ENCODE measurements around the gene PAX5. TPM values are rescaled to one million over a fixed set of nuclear protein-coding genes. Genes with fewer than 3 reads are reported as not detected.

The PAX5 gene
- total and polyA plus RNA-seq, 4 donors = 0.08 to 2.3 (median 0.40) TPM

DNA sequence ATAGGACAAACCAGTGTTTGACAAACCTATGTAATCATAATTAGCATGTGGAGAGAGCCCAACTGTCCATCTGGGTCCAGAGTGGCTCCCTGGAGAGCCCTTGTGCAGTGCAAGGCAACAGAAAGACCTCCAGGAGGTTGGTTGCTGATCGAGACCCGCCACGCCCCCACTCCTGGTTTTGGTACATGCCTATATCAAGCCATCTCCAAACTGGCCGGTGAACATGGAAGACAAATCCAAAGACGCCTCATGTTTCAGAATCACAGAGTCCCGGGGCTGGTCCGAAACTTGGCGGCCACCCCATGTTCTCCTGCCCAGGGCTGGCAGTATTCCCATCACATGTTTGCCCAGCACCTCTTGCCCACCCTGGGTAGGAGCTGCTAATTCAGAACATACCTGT, 140.2 kb downstream of the PAX5 start:
- no peak for DNase-seq
- peaks cover 0 to 1% (median 0%) of the 10 kb centered on the region in 5 donors for H3K4me1 ChIP-seq (ENCODE audit: control insufficient read depth in 5 of 5, insufficient read depth in 5 of 5, low read length in 5 of 5)
- H3K27ac ChIP-seq (ENCODE audit: low read depth in 1 of 2, low read length in 1 of 2) = no peak overlapping the region
- no peaks in the 10 kb centered on the region for H3K36me3 ChIP-seq (ENCODE audit: control insufficient read depth in 4 of 4, insufficient read depth in 4 of 4, low read length in 4 of 4)
- peaks cover 0 to 2% (median 0%) of the 10 kb centered on the region in 4 donors for H3K9me3 ChIP-seq (ENCODE audit: control insufficient read depth in 4 of 4, insufficient read depth in 3 of 4, low read length in 3 of 4)
- H3K27me3 ChIP-seq (ENCODE audit: control insufficient read depth in 3 of 3, insufficient read depth in 3 of 3, low read length in 2 of 3) = peaks cover 0 to 7% (median 2%) of the 10 kb centered on the region in 3 donors
- TF ChIP-seq, protein P1, sequence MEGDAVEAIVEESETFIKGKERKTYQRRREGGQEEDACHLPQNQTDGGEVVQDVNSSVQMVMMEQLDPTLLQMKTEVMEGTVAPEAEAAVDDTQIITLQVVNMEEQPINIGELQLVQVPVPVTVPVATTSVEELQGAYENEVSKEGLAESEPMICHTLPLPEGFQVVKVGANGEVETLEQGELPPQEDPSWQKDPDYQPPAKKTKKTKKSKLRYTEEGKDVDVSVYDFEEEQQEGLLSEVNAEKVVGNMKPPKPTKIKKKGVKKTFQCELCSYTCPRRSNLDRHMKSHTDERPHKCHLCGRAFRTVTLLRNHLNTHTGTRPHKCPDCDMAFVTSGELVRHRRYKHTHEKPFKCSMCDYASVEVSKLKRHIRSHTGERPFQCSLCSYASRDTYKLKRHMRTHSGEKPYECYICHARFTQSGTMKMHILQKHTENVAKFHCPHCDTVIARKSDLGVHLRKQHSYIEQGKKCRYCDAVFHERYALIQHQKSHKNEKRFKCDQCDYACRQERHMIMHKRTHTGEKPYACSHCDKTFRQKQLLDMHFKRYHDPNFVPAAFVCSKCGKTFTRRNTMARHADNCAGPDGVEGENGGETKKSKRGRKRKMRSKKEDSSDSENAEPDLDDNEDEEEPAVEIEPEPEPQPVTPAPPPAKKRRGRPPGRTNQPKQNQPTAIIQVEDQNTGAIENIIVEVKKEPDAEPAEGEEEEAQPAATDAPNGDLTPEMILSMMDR (IDR thresholded peaks at IDR 0.05; ENCODE audit: control extremely low read depth, extremely low read depth) = no peak
- H3K4me3 ChIP-seq = no peak overlapping the region
- WGBS, 2 donors = 77 to 95% methylated on average over 8 of the region's 8 CpGs
- no peak for ATAC-seq (ENCODE audit: insufficient read depth, low FRiP score)
- no peak overlapping the region for H3K9ac ChIP-seq (ENCODE audit: insufficient read depth in 1 of 2, low read length in 2 of 2)

DNA sequence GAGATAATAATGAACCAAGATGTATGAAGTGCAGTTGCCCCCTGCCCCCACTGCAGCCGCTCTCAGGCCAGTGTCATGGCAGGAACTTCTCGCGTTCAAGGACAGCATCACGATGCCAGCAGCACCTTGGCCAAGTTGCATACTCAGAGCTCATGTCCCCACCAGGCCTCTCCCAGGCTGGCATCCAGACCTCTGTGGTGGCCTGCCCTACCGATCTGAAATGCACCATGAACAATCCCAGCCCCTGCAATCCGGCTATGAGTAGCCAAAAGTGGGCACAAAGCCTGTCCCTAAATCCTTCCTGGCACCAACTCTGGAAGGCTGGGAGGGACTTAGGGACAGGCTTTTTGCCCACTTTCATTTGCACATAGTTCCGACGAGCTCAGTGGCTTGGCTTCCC, 140.9 kb downstream of the PAX5 start:
- Histone ChIP-seq H3K9ac (ENCODE audit: insufficient read depth in 1 of 2, low read length in 2 of 2) (no peak overlapping the region), H3K4me1 (ENCODE audit: control insufficient read depth in 5 of 5, insufficient read depth in 5 of 5, low read length in 5 of 5) (peaks cover 0 to 1% (median 0%) of the 10 kb centered on the region in 5 donors), H3K9me3 (ENCODE audit: control insufficient read depth in 4 of 4, insufficient read depth in 3 of 4, low read length in 3 of 4) (peaks cover 0 to 2% (median 0%) of the 10 kb centered on the region in 4 donors), H3K27me3 (ENCODE audit: control insufficient read depth in 3 of 3, insufficient read depth in 3 of 3, low read length in 2 of 3) (peaks cover 0 to 7% (median 2%) of the 10 kb centered on the region in 3 donors), H3K4me3 (no peak overlapping the region), H3K36me3 (ENCODE audit: control insufficient read depth in 4 of 4, insufficient read depth in 4 of 4, low read length in 4 of 4) (no peaks in the 10 kb centered on the region), H3K27ac (ENCODE audit: low read depth in 1 of 2, low read length in 1 of 2) (no peak overlapping the region)
- 78 to 81% methylated on average over 8 of the region's 8 CpGs for WGBS, 2 donors
- TF ChIP-seq, protein P1 (IDR thresholded peaks at IDR 0.05; ENCODE audit: control extremely low read depth, extremely low read depth) = no peak
- ATAC-seq (ENCODE audit: insufficient read depth, low FRiP score) (no peak), DNase-seq (no peak)

DNA sequence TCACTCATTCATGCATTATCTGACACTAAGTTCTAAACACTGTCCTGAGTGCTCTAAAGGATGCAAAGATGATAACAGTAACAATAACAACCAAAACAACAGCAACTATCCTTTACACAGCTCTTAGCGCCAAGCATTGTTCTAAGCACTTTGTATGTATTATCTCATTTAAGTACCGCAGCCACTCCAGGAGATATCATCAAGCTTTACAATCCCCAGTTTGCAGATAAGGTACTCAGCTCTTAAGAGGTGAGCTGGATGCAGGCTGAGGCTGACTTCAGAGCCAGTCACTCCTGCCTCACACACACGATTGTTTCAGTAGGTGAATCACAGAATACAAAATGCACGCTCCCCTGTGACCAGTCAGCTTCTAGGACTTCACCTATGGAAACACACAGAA, 141.8 kb downstream of the PAX5 start:
- no peak for DNase-seq
- no peak for ATAC-seq (ENCODE audit: insufficient read depth, low FRiP score)
- H3K27ac ChIP-seq (ENCODE audit: low read depth in 1 of 2, low read length in 1 of 2) = no peak overlapping the region
- peaks cover 0 to 2% (median 0%) of the 10 kb centered on the region in 4 donors for H3K9me3 ChIP-seq (ENCODE audit: control insufficient read depth in 4 of 4, insufficient read depth in 3 of 4, low read length in 3 of 4)
- no peak overlapping the region for H3K9ac ChIP-seq (ENCODE audit: insufficient read depth in 1 of 2, low read length in 2 of 2)
- TF ChIP-seq, protein P1 (IDR thresholded peaks at IDR 0.05; ENCODE audit: control extremely low read depth, extremely low read depth) = no peak
- 69 to 82% methylated on average over 4 of the region's 4 CpGs for WGBS, 2 donors
- peaks cover 0 to 1% (median 0%) of the 10 kb centered on the region in 5 donors for H3K4me1 ChIP-seq (ENCODE audit: control insufficient read depth in 5 of 5, insufficient read depth in 5 of 5, low read length in 5 of 5)
- H3K36me3 ChIP-seq (ENCODE audit: control insufficient read depth in 4 of 4, insufficient read depth in 4 of 4, low read length in 4 of 4) = no peaks in the 10 kb centered on the region
- no peak overlapping the region for H3K4me3 ChIP-seq
- peaks cover 0 to 7% (median 2%) of the 10 kb centered on the region in 3 donors for H3K27me3 ChIP-seq (ENCODE audit: control insufficient read depth in 3 of 3, insufficient read depth in 3 of 3, low read length in 2 of 3)

DNA sequence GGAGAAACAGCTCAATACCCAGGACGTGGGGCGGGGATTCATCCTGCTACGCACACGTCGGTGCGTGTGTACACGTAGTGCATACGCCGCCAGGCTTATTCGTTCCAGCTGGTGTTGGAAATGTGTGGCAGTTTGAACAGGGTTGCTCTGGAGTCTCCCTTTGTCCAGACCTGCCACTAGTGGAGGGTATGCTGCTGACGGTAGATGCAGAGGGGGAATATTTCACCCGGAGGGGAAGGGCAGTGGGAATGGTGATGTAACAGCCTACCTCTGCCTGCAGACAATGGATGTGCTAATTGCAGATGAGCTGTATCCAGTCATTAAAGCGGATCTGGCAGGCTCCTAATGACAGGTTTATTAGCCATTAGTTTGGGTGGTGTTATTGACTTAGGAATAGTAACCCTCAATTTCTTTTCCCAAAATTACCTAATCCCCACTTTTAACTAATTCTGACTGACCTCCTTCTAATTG, 142.7 kb downstream of the PAX5 start:
- Histone ChIP-seq H3K4me3 (peak overlapping the region; percentile 1), H3K27me3 (ENCODE audit: control insufficient read depth in 3 of 3, insufficient read depth in 3 of 3, low read length in 2 of 3) (peaks cover 0 to 7% (median 2%) of the 10 kb centered on the region in 3 donors), H3K9me3 (ENCODE audit: control insufficient read depth in 4 of 4, insufficient read depth in 3 of 4, low read length in 3 of 4) (peaks cover 0 to 2% (median 0%) of the 10 kb centered on the region in 4 donors), H3K4me1 (ENCODE audit: control insufficient read depth in 5 of 5, insufficient read depth in 5 of 5, low read length in 5 of 5) (peaks cover 0 to 1% (median 0%) of the 10 kb centered on the region in 5 donors), H3K27ac (ENCODE audit: low read depth in 1 of 2, low read length in 1 of 2) (no peak overlapping the region), H3K36me3 (ENCODE audit: control insufficient read depth in 4 of 4, insufficient read depth in 4 of 4, low read length in 4 of 4) (no peaks in the 10 kb centered on the region), H3K9ac (ENCODE audit: insufficient read depth in 1 of 2, low read length in 2 of 2) (no peak overlapping the region)
- WGBS, 2 donors = 54 to 69% methylated on average over 13 of the region's 13 CpGs
- ATAC-seq (ENCODE audit: insufficient read depth, low FRiP score) = no peak
- TF ChIP-seq, protein P1 (IDR thresholded peaks at IDR 0.05; ENCODE audit: control extremely low read depth, extremely low read depth) = no peak
- DNase-seq = peak in 1 of 3 donors; percentile 10
